IMR-90 (cell line): ENCODE measurements around the gene AIFM2. TPM values are rescaled to one million over a fixed set of nuclear protein-coding genes. Genes with fewer than 3 reads are reported as not detected.
A peak's percentile ranks its signal among the peaks of the same experiment; 100 is the strongest.

Experiments
- ATAC-seq: fragments of 200-7000 bp; cut with Tn5 transposase; 2 replicates; pipeline ENCODE4 v1.9.1; 2020; ENCODE audit warnings: low read depth, mild to moderate bottlenecking, moderate library complexity
- BruUV-seq: library from RNA; stranded (reverse); fragments of 400-500 nt; replicated peaks from 2 replicates; lab custom pipeline; 2021; lab: Mats Ljungman, UMichigan
- CTCF ChIA-PET: fragments of 300-600 bp; formaldehyde crosslinking; extraction: SDS; loops from one replicate; lab custom pipeline; 2021; ENCODE audit warnings: antibody characterized with exemption; lab: Yijun Ruan, JAX
- POLR2A ChIA-PET: fragments of 300-600 bp; sonication (Branson Sonifier 250); formaldehyde crosslinking; loops from one replicate; lab custom pipeline; 2022; ENCODE audit warnings: antibody characterized with exemption; ENCODE audit not compliant: unreplicated experiment; lab: Charles Lee
- DNase-seq: peaks from one replicate; pipeline ENCODE4 v3.0.0; 2013
- H2AFZ ChIP-seq: replicated peaks from 2 replicates; pipeline ENCODE3; 2013; ENCODE audit warnings: low read length, mild to moderate bottlenecking; ENCODE audit not compliant: poor library complexity
- H2AK5ac ChIP-seq: 2 replicates; pipeline ENCODE4 v1.6.1; 2013; ENCODE audit warnings: low read depth, low read length, inconsistent platforms
- H2AK9ac ChIP-seq: replicated peaks from 2 replicates; pipeline ENCODE3; 2013; ENCODE audit warnings: mild to moderate bottlenecking, low read depth, low read length, moderate library complexity; ENCODE audit not compliant: poor library complexity
- H2BK120ac ChIP-seq: 2 replicates; pipeline ENCODE4 v1.6.1; 2013; ENCODE audit warnings: low read depth, low read length, inconsistent platforms
- H2BK15ac ChIP-seq: 3 replicates; pipeline ENCODE4 v1.6.1; 2013; ENCODE audit warnings: low read depth, low read length, inconsistent platforms
- H2BK20ac ChIP-seq: 2 replicates; pipeline ENCODE4 v1.6.1; 2013; ENCODE audit warnings: low read depth, mild to moderate bottlenecking, inconsistent platforms, low read length, moderate library complexity
- H2BK5ac ChIP-seq: 2 replicates; pipeline ENCODE4 v1.6.1; 2013; ENCODE audit warnings: mild to moderate bottlenecking, low read depth, low read length, inconsistent platforms; ENCODE audit not compliant: poor library complexity, severe bottlenecking
- H3K14ac ChIP-seq: replicated peaks from 2 replicates; pipeline ENCODE4 v1.6.1; 2013; ENCODE audit warnings: low read depth, low read length, inconsistent platforms
- H3K18ac ChIP-seq: 2 replicates; pipeline ENCODE4 v1.6.1; 2013; ENCODE audit warnings: low read depth, low read length, control low read depth
- H3K23ac ChIP-seq: 2 replicates; pipeline ENCODE4 v1.6.1; 2013; ENCODE audit warnings: low read depth, low read length, inconsistent platforms
- H3K27ac ChIP-seq: 2 replicates; pipeline ENCODE4 v1.5.1; 2013; ENCODE audit warnings: mild to moderate bottlenecking, control low read depth, low read length; ENCODE audit not compliant: insufficient read depth
- H3K27me3 ChIP-seq: 2 replicates; pipeline ENCODE4 v1.6.1; 2013; ENCODE audit warnings: low read length; ENCODE audit not compliant: control insufficient read depth, insufficient read depth
- H3K36me3 ChIP-seq: 2 replicates; pipeline ENCODE4 v1.6.1; 2013; ENCODE audit warnings: low read length, mixed read lengths; ENCODE audit not compliant: control insufficient read depth, insufficient read depth
- H3K4ac ChIP-seq: 2 replicates; pipeline ENCODE4 v1.6.1; 2013; ENCODE audit warnings: low read depth, low read length, inconsistent platforms
- H3K4me1 ChIP-seq: 2 replicates; pipeline ENCODE4 v1.6.1; 2013; ENCODE audit warnings: low read length, mixed read lengths; ENCODE audit not compliant: control insufficient read depth, insufficient read depth
- H3K4me2 ChIP-seq: 2 replicates; pipeline ENCODE4 v1.6.1; 2013; ENCODE audit warnings: low read depth, mild to moderate bottlenecking, control low read depth, low read length, moderate library complexity
- H3K4me3 ChIP-seq: 2 replicates; pipeline ENCODE4 v1.5.1; 2013; ENCODE audit warnings: low read depth, mild to moderate bottlenecking, control low read depth, low read length, moderate library complexity; ENCODE audit not compliant: insufficient read depth
- H3K56ac ChIP-seq: 2 replicates; pipeline ENCODE4 v1.6.1; 2013; ENCODE audit warnings: low read length, inconsistent platforms; ENCODE audit not compliant: insufficient read depth; ENCODE audit errors: extremely low read depth
- H3K79me1 ChIP-seq, 2 experiments: 2 replicates each; pipeline ENCODE4 v1.6.1; 2013; ENCODE audit warnings: low read length in 2 of 2, inconsistent platforms in 1 of 2, low read depth in 1 of 2
- H3K9ac ChIP-seq: 2 replicates; pipeline ENCODE4 v1.6.1; 2013; ENCODE audit warnings: low read depth, low read length, control low read depth
- H3K9me1 ChIP-seq: 2 replicates; pipeline ENCODE4 v1.6.1; 2013; ENCODE audit warnings: low read length, inconsistent platforms; ENCODE audit not compliant: insufficient read depth
- H3K9me3 ChIP-seq: 2 replicates; pipeline ENCODE4 v1.6.1; 2013; ENCODE audit warnings: low read length; ENCODE audit not compliant: control insufficient read depth, insufficient read depth
- H4K20me1 ChIP-seq: 2 replicates; pipeline ENCODE4 v1.6.1; 2013; ENCODE audit warnings: low read length, inconsistent platforms; ENCODE audit not compliant: insufficient read depth
- H4K5ac ChIP-seq: 2 replicates; pipeline ENCODE4 v1.6.1; 2013; ENCODE audit warnings: mild to moderate bottlenecking, low read depth, low read length, control low read depth
- H4K8ac ChIP-seq, 2 experiments: 2 replicates each; pipeline ENCODE4 v1.6.1; 2013; ENCODE audit warnings: low read depth in 2 of 2, low read length in 2 of 2, control low read depth in 1 of 2, inconsistent platforms in 1 of 2
- H4K91ac ChIP-seq: 2 replicates; pipeline ENCODE4 v1.6.1; 2013; ENCODE audit warnings: low read depth, low read length, inconsistent platforms; ENCODE audit not compliant: insufficient read depth
- CEBPB ChIP-seq: IDR thresholded peaks from 2 replicates; pipeline ENCODE4 v1.6.1; 2012; ENCODE audit warnings: low read depth, low read length, improper control_type of control experiment
- POLR2A ChIP-seq: IDR thresholded peaks from 2 replicates; pipeline ENCODE4 v1.6.1; 2012; ENCODE audit warnings: mild to moderate bottlenecking, low read depth, low read length
- RAD21 ChIP-seq: IDR thresholded peaks from 2 replicates; pipeline ENCODE4 v1.6.1; 2012; ENCODE audit warnings: low read length, improper control_type of control experiment
- SMC3 ChIP-seq: fragments of 150-350 bp; IDR thresholded peaks from 2 replicates; pipeline ENCODE4 v1.6.1; 2016; ENCODE audit warnings: low read depth, mild to moderate bottlenecking, antibody characterized with exemption, low read length, moderate library complexity
- WGBS, 2 experiments: methylation state at CpG; one replicate each; pipeline versions ENCODE4 v1.1.5 to v1.1.7; 2013; ENCODE audit warnings: missing lambda C conversion rate in 2 of 2; ENCODE audit not compliant: insufficient read length in 1 of 2; ENCODE audit errors: extremely low coverage in 2 of 2; 5-methylcytosine and 5-hydroxymethylcytosine counted together
- dilution Hi-C: fragments of 300-500 bp; cut with HindIII; formaldehyde crosslinking; loops from one replicate; pipeline ENCODE4 v1.14.3; 2018; ENCODE audit warnings: low sequenced_read_pairs; ENCODE audit not compliant: unreplicated experiment
- in situ Hi-C: fragments of 300-500 bp; cut with MboI; formaldehyde crosslinking; loops from 3 replicates; pipeline ENCODE4 v1.14.3; 2019; ENCODE audit warnings: low sequenced_read_pairs, inconsistent platforms, mixed read lengths
- intact Hi-C: fragments of 100-400 bp; cut with micrococcal nuclease; formaldehyde crosslinking; loops from 2 replicates; pipeline ENCODE4 v1.10.0; 2022
- polyA plus RNA-seq, 3 experiments: library from polyadenylated mRNA; depleted of rRNA; stranded (reverse); fragments of >200 nt; gene quantifications; 2 replicates each; pipeline ENCODE4 v1.2.3, GENCODE V29; 2012; ENCODE audit warnings: low replicate concordance in 1 of 3
- total RNA-seq: library from RNA; depleted of rRNA; stranded (reverse); fragments of >200 nt; gene quantifications from 2 replicates; pipeline ENCODE4 v1.2.3, GENCODE V29; 2012
- TF ChIP-seq, protein P1 (sequence below): conservative IDR thresholded peaks from 2 replicates; pipeline ENCODE4 v1.5.1; 2012; ENCODE audit warnings: mild to moderate bottlenecking, low read depth, low read length, improper control_type of control experiment

AIFM2 gene
- total and polyA plus RNA-seq, 2 of the 4 experiments (the other 2 are of a cell fraction), result 2.0 to 4.6 TPM

DNA sequence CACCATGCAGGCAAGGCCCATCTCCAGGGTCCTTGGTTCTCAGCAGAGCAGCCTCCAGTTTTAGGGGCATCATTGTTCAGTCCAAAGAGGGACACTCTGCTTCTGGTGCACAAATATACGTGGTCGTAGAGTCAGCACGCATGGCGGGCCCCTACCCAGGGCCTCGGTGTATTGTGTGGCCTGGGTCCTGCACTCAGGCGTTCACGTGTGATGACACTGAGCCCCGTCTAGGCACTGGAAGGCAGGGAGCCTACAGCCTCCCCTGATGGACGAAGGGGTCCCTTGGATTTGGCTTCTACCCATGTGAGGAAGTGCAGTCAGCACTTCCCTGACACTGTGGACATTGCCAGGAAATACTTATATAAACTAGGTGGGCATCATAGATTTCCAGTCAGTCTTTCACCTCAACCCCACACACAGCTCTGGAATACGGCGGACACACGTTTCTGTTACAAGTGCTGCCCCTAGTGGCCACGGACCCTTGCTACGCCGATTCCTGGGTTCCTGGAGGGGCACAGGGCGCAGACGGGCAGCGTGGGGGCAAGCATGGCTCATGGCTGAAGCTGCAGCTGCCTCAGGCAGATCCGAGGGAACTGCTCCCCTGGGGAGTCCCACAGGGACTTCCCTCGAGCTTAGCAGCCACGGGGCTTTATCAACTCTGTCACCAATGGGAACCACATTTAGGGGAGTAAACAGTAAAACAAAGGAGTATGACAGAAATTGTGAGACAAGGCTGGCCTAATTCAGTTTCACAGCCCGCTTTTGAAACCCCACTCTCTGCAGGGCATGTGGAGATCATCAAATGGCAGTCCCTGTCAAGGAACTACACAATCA, 25.4 kb downstream of the AIFM2 start:
- H4K91ac ChIP-seq, result no peak overlapping the region
- no peak overlapping the region for H3K27ac ChIP-seq
- 81% methylated on average over 12 of the region's 22 CpGs; no CpG with 5 or more reads in 1 of the 2 experiments for WGBS, 2 experiments
- no peak overlapping the region for H3K4me2 ChIP-seq
- BruUV-seq, result no TSS peak
- H3K18ac ChIP-seq, result no peak overlapping the region
- no peaks in the 10 kb centered on the region for H3K9me3 ChIP-seq
- no peak overlapping the region for H4K8ac ChIP-seq
- H2BK5ac ChIP-seq, result no peak overlapping the region
- no peaks in the 10 kb centered on the region for H4K20me1 ChIP-seq
- H3K27me3 ChIP-seq, result no peaks in the 10 kb centered on the region
- no peak overlapping the region for H3K4me3 ChIP-seq
- H2BK15ac ChIP-seq, result no peak overlapping the region
- H2BK120ac ChIP-seq, result no peak overlapping the region
- no peak for DNase-seq
- intact Hi-C loops (no loop called here), dilution Hi-C loops (no loop called here), in situ Hi-C loops (no loop called here)
- no peak overlapping the region for H3K4ac ChIP-seq
- no peak overlapping the region for H3K23ac ChIP-seq
- POLR2A ChIA-PET, result no interaction called here
- TF ChIP-seq POLR2A, result no peak
- TF ChIP-seq, protein P1, sequence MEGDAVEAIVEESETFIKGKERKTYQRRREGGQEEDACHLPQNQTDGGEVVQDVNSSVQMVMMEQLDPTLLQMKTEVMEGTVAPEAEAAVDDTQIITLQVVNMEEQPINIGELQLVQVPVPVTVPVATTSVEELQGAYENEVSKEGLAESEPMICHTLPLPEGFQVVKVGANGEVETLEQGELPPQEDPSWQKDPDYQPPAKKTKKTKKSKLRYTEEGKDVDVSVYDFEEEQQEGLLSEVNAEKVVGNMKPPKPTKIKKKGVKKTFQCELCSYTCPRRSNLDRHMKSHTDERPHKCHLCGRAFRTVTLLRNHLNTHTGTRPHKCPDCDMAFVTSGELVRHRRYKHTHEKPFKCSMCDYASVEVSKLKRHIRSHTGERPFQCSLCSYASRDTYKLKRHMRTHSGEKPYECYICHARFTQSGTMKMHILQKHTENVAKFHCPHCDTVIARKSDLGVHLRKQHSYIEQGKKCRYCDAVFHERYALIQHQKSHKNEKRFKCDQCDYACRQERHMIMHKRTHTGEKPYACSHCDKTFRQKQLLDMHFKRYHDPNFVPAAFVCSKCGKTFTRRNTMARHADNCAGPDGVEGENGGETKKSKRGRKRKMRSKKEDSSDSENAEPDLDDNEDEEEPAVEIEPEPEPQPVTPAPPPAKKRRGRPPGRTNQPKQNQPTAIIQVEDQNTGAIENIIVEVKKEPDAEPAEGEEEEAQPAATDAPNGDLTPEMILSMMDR, result peak; percentile 24; the same call in 1 of the 2 replicates
- TF ChIP-seq SMC3, result no peak
- TF ChIP-seq RAD21, result no peak
- TF ChIP-seq CEBPB, result no peak
- no peak overlapping the region for H3K56ac ChIP-seq
- no peak overlapping the region for H2AK5ac ChIP-seq
- no peak overlapping the region for H2AK9ac ChIP-seq
- H3K36me3 ChIP-seq, result peaks cover 17% of the 10 kb centered on the region
- CTCF ChIA-PET, result interaction anchor here (0.7 kb wide), 1 partner anchor 19 kb away, joined by 3 read pairs; no protein-coding TSS in a partner anchor
- peak overlapping the region; percentile 34 for H2AFZ ChIP-seq
- no peak overlapping the region for H4K5ac ChIP-seq
- no peaks in the 10 kb centered on the region for H3K4me1 ChIP-seq
- ATAC-seq, result 0 out of 2 replicates have a peak, but pooled peaks have one; percentile 24
- H3K79me1 ChIP-seq, result no peaks in the 10 kb centered on the region
- H3K9me1 ChIP-seq, result no peaks in the 10 kb centered on the region; the same call in 1 of the 2 replicates
- no peak overlapping the region for H2BK20ac ChIP-seq
- H3K9ac ChIP-seq, result no peak overlapping the region
- no peak overlapping the region for H3K14ac ChIP-seq
